Suprapubic skin (tissue), 3 donors: ENCODE results near the gene CASQ2.

Source experiments
- CTCF ChIP-seq, 2 donors: fragments of 200-600 bp in 1 of 2; fragments of 450-650 bp in 1 of 2; sonication (generic) in 1 of 2; IDR thresholded peaks; one replicate each; pipeline ENCODE4 v1.5.1; 2016 to 2019; ENCODE audit warnings: antibody characterized with exemption in 2 of 2, mild to moderate bottlenecking in 1 of 2, moderate library complexity in 1 of 2
- EP300 ChIP-seq: sonication (generic); formaldehyde crosslinking; IDR thresholded peaks from one replicate; pipeline ENCODE4 v1.6.1; 2017; ENCODE audit warnings: antibody characterized with exemption
- POLR2A ChIP-seq, 2 donors: fragments of 450-650 bp; IDR thresholded peaks; one replicate each; pipeline ENCODE4 v1.6.1; 2017; ENCODE audit warnings: antibody characterized with exemption in 2 of 2, mild to moderate bottlenecking in 2 of 2, moderate library complexity in 2 of 2

GRCh38 chr1:115692224-115692623 is 76.3 kb downstream of the CASQ2 start:
- TF ChIP-seq EP300 = no peak
- TF ChIP-seq CTCF (IDR thresholded peaks at IDR 0.05) = no peak
- TF ChIP-seq POLR2A (IDR thresholded peaks at IDR 0.05) = no peak
